K562 (cell line): Measurements from ENCODE around the gene DMAC2L. TPM values are rescaled to one million over a fixed set of nuclear protein-coding genes. Genes with fewer than 3 reads are reported as not detected.

Source experiments
- KAT7 ChIP-seq: sonication (generic); formaldehyde crosslinking; IDR thresholded peaks from 2 replicates; pipeline ENCODE4 v1.8.0; 2022; ENCODE audit warnings: missing genetic modification reagents, mild to moderate bottlenecking, borderline replicate concordance
- MCM5 ChIP-seq: fragments of 450-650 bp; IDR thresholded peaks from 2 replicates; pipeline ENCODE4 v1.6.1; 2016; ENCODE audit warnings: low read depth
- PHB2 ChIP-seq: fragments of 450-650 bp; IDR thresholded peaks from 2 replicates; pipeline ENCODE4 v1.6.1; 2017; ENCODE audit warnings: low read depth
- POLR2H ChIP-seq: IDR thresholded peaks from 2 replicates; pipeline ENCODE4 v1.6.1; 2016; ENCODE audit warnings: missing genetic modification characterization, low read depth, mild to moderate bottlenecking, control low read depth, missing compliant biosample characterization, moderate library complexity
- PTBP1 ChIP-seq: fragments of 200-400 bp; formaldehyde crosslinking; IDR thresholded peaks from 2 replicates; pipeline ENCODE4 v1.6.1; 2017; ENCODE audit warnings: low read depth, low read length
- SMAD4 ChIP-seq: fragments of 250-450 bp; sonication (Bioruptor Pico); conservative IDR thresholded peaks from 2 replicates; pipeline ENCODE4 v1.8.0; 2021; ENCODE audit warnings: inconsistent platforms, mild to moderate bottlenecking, moderate library complexity
- SPI1 ChIP-seq: IDR thresholded peaks from 2 replicates; pipeline ENCODE4 v1.6.1; 2011; ENCODE audit warnings: low read depth, low read length, control low read depth, borderline replicate concordance
- ZFX ChIP-seq: sonication (generic); formaldehyde crosslinking; IDR thresholded peaks from 2 replicates; pipeline ENCODE4 v1.8.0; 2022; ENCODE audit warnings: mild to moderate bottlenecking, missing genetic modification reagents, moderate library complexity
- polyA plus RNA-seq, 8 experiments: library from polyadenylated mRNA; depleted of rRNA in 4 of 8; stranded (reverse) in 5 of 8; unstranded in 3 of 8; fragments of >200 nt; fragmentation: Nextera tagmentation in 2 of 8; fragmentation: Illumina TruSeq in 1 of 8; extraction: Ambion mirVana in 2 of 8; extraction: Trizol in 1 of 8; gene quantifications; 2 replicates each; pipeline versions ENCODE4 v1.2.1 to v1.2.3, GENCODE V29; 2011 to 2014; ENCODE audit warnings: inconsistent platforms in 1 of 8, missing spikeins in 1 of 8
- total RNA-seq, 7 experiments: library from RNA; depleted of rRNA in 6 of 7; stranded (reverse); fragments of >200 nt in 6 of 7; fragmentation: Illumina TruSeq in 2 of 7; extraction: Trizol in 2 of 7; gene quantifications; 2 replicates each; pipeline versions ENCODE4 v1.2.1 to v1.2.3, GENCODE V29; 2011 to 2021; ENCODE audit warnings: low replicate concordance in 1 of 7
- TF ChIP-seq, protein P1 (sequence below), 3 experiments: fragments of 200-800 bp in 1 of 3; fragments of 250-450 bp in 1 of 3; fragments of 450-650 bp in 1 of 3; sonication (Bioruptor Pico) in 1 of 3; sonication (Bioruptor generic) in 1 of 3; formaldehyde crosslinking in 1 of 3; IDR thresholded peaks; 2 replicates each; pipeline versions ENCODE4 v1.6.1 to v1.8.0; 2016 to 2022; ENCODE audit warnings: mild to moderate bottlenecking in 2 of 3, missing genetic modification characterization in 2 of 3, missing compliant biosample characterization in 1 of 3, moderate library complexity in 1 of 3
- TF ChIP-seq, protein P2 (sequence below): fragments of 250-450 bp; sonication (Bioruptor Pico); IDR thresholded peaks from 2 replicates; pipeline ENCODE4 v1.5.0; 2021
- TF ChIP-seq, protein P3 (sequence below), 2 experiments: fragments of 150-350 bp in 1 of 2; IDR thresholded peaks; 2 replicates each; pipeline ENCODE4 v1.6.1; 2012 to 2016; ENCODE audit warnings: low read depth in 2 of 2, low read length in 2 of 2, mild to moderate bottlenecking in 1 of 2, moderate library complexity in 1 of 2

Gene DMAC2L
- total and polyA plus RNA-seq, 9 of the 15 experiments (the other 6 are each of a cell fraction or from before 2014, with no cell fraction given) = 4.0 to 37.2 (median 9.3) TPM

DNA sequence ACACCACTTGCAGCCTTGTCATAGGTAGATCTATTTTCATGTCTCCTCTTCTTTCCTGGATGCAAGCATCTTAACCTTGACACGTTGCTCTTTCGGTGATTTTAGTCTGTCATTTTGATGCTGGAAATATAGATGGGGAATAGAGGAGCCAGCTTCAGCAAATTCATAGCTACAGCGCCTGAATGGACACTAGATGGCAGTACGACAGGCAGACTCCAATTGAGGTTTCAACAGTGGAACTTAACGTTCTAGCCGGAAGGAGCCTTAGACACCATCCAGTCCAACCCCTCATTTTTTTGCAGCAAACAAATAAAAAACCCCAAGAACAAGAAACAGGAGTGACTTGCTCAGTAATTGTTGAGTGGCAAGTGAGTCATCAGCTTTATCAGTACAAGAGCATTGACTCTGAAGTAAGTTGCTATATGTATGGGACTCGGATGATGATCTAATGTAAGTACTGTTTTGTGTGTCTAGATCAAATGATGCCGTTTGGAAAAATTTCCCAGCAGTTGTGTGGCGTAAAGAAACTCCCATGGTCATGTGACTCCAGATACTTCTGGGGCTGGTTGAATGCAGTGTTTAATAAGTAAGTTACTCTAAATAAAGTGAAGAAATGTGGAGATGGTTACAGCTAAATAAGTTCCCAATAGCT lies 9.0 kb downstream of the DMAC2L start (continued):
- TF ChIP-seq POLR2H (tag) (no peak), SPI1 (no peak), PHB2 (no peak), MCM5 (no peak), KAT7 (CRISPR knock-in tag) (no peak), ZFX (no peak), SMAD4 (CRISPR knock-in tag) (no peak), PTBP1 (no peak)
- TF ChIP-seq, protein P1, sequence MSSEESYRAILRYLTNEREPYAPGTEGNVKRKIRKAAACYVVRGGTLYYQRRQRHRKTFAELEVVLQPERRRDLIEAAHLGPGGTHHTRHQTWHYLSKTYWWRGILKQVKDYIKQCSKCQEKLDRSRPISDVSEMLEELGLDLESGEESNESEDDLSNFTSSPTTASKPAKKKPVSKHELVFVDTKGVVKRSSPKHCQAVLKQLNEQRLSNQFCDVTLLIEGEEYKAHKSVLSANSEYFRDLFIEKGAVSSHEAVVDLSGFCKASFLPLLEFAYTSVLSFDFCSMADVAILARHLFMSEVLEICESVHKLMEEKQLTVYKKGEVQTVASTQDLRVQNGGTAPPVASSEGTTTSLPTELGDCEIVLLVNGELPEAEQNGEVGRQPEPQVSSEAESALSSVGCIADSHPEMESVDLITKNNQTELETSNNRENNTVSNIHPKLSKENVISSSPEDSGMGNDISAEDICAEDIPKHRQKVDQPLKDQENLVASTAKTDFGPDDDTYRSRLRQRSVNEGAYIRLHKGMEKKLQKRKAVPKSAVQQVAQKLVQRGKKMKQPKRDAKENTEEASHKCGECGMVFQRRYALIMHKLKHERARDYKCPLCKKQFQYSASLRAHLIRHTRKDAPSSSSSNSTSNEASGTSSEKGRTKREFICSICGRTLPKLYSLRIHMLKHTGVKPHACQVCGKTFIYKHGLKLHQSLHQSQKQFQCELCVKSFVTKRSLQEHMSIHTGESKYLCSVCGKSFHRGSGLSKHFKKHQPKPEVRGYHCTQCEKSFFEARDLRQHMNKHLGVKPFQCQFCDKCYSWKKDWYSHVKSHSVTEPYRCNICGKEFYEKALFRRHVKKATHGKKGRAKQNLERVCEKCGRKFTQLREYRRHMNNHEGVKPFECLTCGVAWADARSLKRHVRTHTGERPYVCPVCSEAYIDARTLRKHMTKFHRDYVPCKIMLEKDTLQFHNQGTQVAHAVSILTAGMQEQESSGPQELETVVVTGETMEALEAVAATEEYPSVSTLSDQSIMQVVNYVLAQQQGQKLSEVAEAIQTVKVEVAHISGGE (CRISPR knock-in tag; IDR thresholded peaks at IDR 0.05) = no peak
- TF ChIP-seq, protein P2, sequence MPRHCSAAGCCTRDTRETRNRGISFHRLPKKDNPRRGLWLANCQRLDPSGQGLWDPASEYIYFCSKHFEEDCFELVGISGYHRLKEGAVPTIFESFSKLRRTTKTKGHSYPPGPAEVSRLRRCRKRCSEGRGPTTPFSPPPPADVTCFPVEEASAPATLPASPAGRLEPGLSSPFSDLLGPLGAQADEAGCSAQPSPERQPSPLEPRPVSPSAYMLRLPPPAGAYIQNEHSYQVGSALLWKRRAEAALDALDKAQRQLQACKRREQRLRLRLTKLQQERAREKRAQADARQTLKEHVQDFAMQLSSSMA (CRISPR knock-in tag) = no peak
- TF ChIP-seq, protein P3, sequence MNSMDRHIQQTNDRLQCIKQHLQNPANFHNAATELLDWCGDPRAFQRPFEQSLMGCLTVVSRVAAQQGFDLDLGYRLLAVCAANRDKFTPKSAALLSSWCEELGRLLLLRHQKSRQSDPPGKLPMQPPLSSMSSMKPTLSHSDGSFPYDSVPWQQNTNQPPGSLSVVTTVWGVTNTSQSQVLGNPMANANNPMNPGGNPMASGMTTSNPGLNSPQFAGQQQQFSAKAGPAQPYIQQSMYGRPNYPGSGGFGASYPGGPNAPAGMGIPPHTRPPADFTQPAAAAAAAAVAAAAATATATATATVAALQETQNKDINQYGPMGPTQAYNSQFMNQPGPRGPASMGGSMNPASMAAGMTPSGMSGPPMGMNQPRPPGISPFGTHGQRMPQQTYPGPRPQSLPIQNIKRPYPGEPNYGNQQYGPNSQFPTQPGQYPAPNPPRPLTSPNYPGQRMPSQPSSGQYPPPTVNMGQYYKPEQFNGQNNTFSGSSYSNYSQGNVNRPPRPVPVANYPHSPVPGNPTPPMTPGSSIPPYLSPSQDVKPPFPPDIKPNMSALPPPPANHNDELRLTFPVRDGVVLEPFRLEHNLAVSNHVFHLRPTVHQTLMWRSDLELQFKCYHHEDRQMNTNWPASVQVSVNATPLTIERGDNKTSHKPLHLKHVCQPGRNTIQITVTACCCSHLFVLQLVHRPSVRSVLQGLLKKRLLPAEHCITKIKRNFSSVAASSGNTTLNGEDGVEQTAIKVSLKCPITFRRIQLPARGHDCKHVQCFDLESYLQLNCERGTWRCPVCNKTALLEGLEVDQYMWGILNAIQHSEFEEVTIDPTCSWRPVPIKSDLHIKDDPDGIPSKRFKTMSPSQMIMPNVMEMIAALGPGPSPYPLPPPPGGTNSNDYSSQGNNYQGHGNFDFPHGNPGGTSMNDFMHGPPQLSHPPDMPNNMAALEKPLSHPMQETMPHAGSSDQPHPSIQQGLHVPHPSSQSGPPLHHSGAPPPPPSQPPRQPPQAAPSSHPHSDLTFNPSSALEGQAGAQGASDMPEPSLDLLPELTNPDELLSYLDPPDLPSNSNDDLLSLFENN (IDR thresholded peaks at IDR 0.05; ENCODE audit: low read depth in 2 of 2, low read length in 2 of 2) = no peak
